Measurements from ENCODE around the gene CNTLN.
"Not testable (repeated sequence)": the region's sequence is repeated elsewhere in the genome, so short reads cannot be mapped to it uniquely, and the experiment has no call there.

CNTLN gene

GRCh38 chr9:17521100-17521855 lies 386.4 kb downstream of the CNTLN start:
- DNase-seq: no peak

- DNase-seq: not testable (repeated sequence)
These were observed 391.9 kb downstream of the CNTLN start for GRCh38 chr9:17526726-17527125.

- peak; percentile 25 for DNase-seq
These were observed 394.0 kb downstream of the CNTLN start for GRCh38 chr9:17528859-17529258.

GRCh38 chr9:17531642-17532254 lies 396.9 kb downstream of the CNTLN start:
- DNase-seq: peak; percentile 11

- DNase-seq: peak; percentile 0
These were observed 397.6 kb downstream of the CNTLN start for GRCh38 chr9:17532461-17532860.

- DNase-seq: no peak
These were observed 400.3 kb downstream of the CNTLN start for GRCh38 chr9:17535176-17535575.

GRCh38 chr9:17536027-17536426 lies 401.2 kb downstream of the CNTLN start:
- DNase-seq: no peak

GRCh38 chr9:17551023-17551422 lies 416.2 kb downstream of the CNTLN start:
- DNase-seq: no peak
